ENCODE measurements around the gene C17orf107. TPM values are rescaled to one million over a fixed set of nuclear protein-coding genes. Genes with fewer than 3 reads are reported as not detected.

The C17orf107 gene
- total RNA-seq, 1 experiment from 2014 or later, result 2.1 TPM

DNA sequence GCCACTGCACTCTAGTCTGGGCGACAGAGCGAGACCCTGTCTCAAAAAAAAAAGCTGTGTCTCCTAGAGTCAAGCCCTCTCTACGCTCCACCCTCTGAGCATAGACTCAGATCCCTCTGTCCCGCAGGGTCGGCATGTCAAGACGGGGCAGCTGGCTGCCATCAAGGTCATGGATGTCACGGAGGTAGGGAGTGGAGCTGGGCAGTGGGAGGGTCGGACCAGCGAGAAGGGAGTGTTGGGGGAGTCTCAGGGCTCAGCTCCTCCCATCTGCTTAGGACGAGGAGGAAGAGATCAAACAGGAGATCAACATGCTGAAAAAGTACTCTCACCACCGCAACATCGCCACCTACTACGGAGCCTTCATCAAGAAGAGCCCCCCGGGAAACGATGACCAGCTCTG is 18.5 kb upstream of the C17orf107 start:
- no TSS peak for BruUV-seq (replicated peaks)
- CTCF ChIA-PET, result interaction anchor here (0.6 kb wide), 1 partner anchor 81 kb away, joined by 4 read pairs; no protein-coding TSS in a partner anchor
- H3K36me3 Mint-ChIP-seq (ENCODE audit: insufficient read depth, unreplicated experiment), result peaks cover 33% of the 10 kb centered on the region
- no peaks in the 10 kb centered on the region for H3K9me3 Mint-ChIP-seq (ENCODE audit: low read depth, unreplicated experiment)
- H3K27me3 Mint-ChIP-seq (ENCODE audit: unreplicated experiment), result no peaks in the 10 kb centered on the region
- H3K27ac Mint-ChIP-seq (ENCODE audit: unreplicated experiment), result no peak overlapping the region
- H3K4me1 Mint-ChIP-seq (ENCODE audit: low read depth, unreplicated experiment), result no peaks in the 10 kb centered on the region
- intact Hi-C loops (cut with micrococcal nuclease; ENCODE audit: unreplicated experiment), result loop anchor here (10.0 kb wide), 1 partner anchor 146 kb away; the partner anchor contains the start of genes CXCL16, MED11 and ZMYND15
- TF ChIP-seq, protein P1, sequence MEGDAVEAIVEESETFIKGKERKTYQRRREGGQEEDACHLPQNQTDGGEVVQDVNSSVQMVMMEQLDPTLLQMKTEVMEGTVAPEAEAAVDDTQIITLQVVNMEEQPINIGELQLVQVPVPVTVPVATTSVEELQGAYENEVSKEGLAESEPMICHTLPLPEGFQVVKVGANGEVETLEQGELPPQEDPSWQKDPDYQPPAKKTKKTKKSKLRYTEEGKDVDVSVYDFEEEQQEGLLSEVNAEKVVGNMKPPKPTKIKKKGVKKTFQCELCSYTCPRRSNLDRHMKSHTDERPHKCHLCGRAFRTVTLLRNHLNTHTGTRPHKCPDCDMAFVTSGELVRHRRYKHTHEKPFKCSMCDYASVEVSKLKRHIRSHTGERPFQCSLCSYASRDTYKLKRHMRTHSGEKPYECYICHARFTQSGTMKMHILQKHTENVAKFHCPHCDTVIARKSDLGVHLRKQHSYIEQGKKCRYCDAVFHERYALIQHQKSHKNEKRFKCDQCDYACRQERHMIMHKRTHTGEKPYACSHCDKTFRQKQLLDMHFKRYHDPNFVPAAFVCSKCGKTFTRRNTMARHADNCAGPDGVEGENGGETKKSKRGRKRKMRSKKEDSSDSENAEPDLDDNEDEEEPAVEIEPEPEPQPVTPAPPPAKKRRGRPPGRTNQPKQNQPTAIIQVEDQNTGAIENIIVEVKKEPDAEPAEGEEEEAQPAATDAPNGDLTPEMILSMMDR (IDR thresholded peaks at IDR 0.05; ENCODE audit: unreplicated experiment), result no peak
- H3K4me3 Mint-ChIP-seq (ENCODE audit: low read depth, unreplicated experiment), result no peak overlapping the region
- DNase-seq, result no peak

DNA sequence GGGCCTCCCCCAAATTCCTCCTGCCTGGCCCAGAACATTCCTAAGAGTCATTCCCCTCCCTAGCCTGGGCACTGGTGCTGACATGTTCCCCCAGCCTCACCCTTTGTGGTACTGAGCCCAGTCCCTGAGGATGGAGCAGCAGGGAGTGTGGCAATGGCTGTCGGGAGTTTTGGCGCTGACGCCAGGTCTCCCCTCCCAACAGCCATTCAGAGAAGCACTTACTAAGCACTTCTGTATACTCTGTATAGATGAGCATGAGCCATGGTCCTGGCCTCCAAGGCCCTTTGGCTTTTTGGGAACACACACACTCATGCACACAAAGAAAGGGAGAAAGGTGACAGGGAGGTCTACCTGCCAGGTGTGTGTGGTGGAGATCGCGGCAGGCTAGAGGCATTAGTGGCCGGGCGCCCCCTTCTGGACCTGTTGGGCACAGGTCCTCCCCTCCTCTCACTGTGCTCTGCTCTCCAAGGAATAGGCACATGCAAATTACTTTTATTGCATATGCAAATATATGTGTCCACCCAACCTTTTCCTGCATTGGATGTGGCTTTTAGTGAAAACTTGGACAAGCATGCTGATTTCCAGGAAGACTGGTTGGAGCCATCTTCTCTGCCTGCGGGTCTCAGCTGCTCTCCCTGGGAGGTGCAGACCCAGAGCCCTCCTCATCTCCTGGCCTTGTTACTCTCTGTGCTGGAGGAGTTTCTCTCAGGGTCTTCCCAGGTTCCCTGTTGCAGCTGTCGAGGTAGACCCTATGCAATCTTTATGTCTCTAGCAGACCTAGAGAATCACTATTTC is 17.4 kb upstream of the C17orf107 start:
- DNase-seq, result peak; percentile 78
- TF ChIP-seq, protein P1 (IDR thresholded peaks at IDR 0.05; ENCODE audit: unreplicated experiment), result peak; percentile 58
- H3K36me3 Mint-ChIP-seq (ENCODE audit: insufficient read depth, unreplicated experiment), result peaks cover 34% of the 10 kb centered on the region
- BruUV-seq (replicated peaks), result no TSS peak
- no peaks in the 10 kb centered on the region for H3K4me1 Mint-ChIP-seq (ENCODE audit: low read depth, unreplicated experiment)
- intact Hi-C loops (cut with micrococcal nuclease; ENCODE audit: unreplicated experiment), result loop anchor here (10.0 kb wide), 1 partner anchor 147 kb away; the partner anchor contains the start of genes CXCL16, MED11 and ZMYND15
- H3K4me3 Mint-ChIP-seq (ENCODE audit: low read depth, unreplicated experiment), result no peak overlapping the region
- no peak overlapping the region for H3K27ac Mint-ChIP-seq (ENCODE audit: unreplicated experiment)
- CTCF ChIA-PET, result interaction anchor here (0.5 to 1.1 kb wide), 2 partner anchors 13 to 93 kb away, joined by 4 to 5 read pairs; partner anchors contain the start of gene GLTPD2
- H3K27me3 Mint-ChIP-seq (ENCODE audit: unreplicated experiment), result no peaks in the 10 kb centered on the region
- H3K9me3 Mint-ChIP-seq (ENCODE audit: low read depth, unreplicated experiment), result no peaks in the 10 kb centered on the region

DNA sequence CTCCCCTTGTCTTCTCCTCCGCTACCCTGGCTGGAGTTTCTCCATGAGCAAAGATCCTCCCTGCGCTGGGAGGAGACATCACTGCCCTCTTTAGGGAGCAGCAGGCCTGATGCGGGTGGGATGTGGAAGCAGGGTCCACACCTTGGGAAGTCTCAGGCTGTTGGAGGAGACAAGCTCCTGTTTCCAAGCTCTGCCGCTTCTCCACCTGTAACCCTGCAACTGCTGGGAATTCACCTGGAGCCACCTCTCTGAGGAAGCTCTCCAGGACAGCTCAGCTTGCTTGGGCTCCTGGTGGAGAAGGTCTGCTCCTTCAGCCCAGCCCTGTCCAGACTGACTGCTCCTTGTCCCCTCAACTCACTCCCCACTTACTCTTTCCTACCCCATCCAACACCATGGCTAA is 14.8 kb upstream of the C17orf107 start:
- H3K4me1 Mint-ChIP-seq (ENCODE audit: low read depth, unreplicated experiment), result no peaks in the 10 kb centered on the region
- H3K4me3 Mint-ChIP-seq (ENCODE audit: low read depth, unreplicated experiment), result no peak overlapping the region
- no peaks in the 10 kb centered on the region for H3K27me3 Mint-ChIP-seq (ENCODE audit: unreplicated experiment)
- no peak for DNase-seq
- BruUV-seq (replicated peaks), result no TSS peak
- CTCF ChIA-PET, result interaction anchor here (0.7 kb wide), 1 partner anchor 21 kb away, joined by 3 read pairs; no protein-coding TSS in a partner anchor
- H3K9me3 Mint-ChIP-seq (ENCODE audit: low read depth, unreplicated experiment), result no peaks in the 10 kb centered on the region
- intact Hi-C loops (cut with micrococcal nuclease; ENCODE audit: unreplicated experiment), result loop anchor here (10.0 kb wide), 1 partner anchor 150 kb away; the partner anchor contains the start of genes CXCL16, MED11 and ZMYND15
- H3K36me3 Mint-ChIP-seq (ENCODE audit: insufficient read depth, unreplicated experiment), result peaks cover 42% of the 10 kb centered on the region
- TF ChIP-seq, protein P1 (IDR thresholded peaks at IDR 0.05; ENCODE audit: unreplicated experiment), result no peak
- no peak overlapping the region for H3K27ac Mint-ChIP-seq (ENCODE audit: unreplicated experiment)

DNA sequence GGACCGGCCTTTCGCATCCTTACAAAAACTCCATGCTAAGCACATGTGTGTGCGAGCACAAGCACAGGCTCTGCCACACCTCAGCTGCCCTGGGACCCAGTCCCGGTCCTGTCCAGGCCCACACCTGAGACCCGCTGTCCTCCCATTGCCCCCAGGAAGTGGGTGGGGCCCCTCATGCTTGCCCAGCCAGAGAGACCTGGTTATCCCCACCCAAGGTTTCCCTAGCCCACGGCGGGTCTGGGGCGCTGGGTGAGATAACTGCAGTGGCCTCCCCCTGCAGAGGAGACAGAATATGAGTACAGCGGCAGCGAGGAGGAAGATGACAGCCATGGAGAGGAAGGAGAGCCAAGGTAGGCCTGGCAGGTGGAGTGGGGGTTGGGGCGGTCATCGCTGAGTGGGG is 12.5 kb upstream of the C17orf107 start:
- Mint-ChIP-seq H3K36me3 (ENCODE audit: insufficient read depth, unreplicated experiment) (peaks cover 42% of the 10 kb centered on the region), H3K4me3 (ENCODE audit: low read depth, unreplicated experiment) (no peak overlapping the region), H3K27ac (ENCODE audit: unreplicated experiment) (no peak overlapping the region), H3K4me1 (ENCODE audit: low read depth, unreplicated experiment) (no peaks in the 10 kb centered on the region), H3K9me3 (ENCODE audit: low read depth, unreplicated experiment) (no peaks in the 10 kb centered on the region), H3K27me3 (ENCODE audit: unreplicated experiment) (no peaks in the 10 kb centered on the region)
- TF ChIP-seq, protein P1 (IDR thresholded peaks at IDR 0.05; ENCODE audit: unreplicated experiment), result no peak
- intact Hi-C loops (cut with micrococcal nuclease; ENCODE audit: unreplicated experiment), result loop anchor here (10.0 kb wide), 1 partner anchor 152 kb away; the partner anchor contains the start of genes CXCL16, MED11 and ZMYND15
- CTCF ChIA-PET, result no interaction called here
- DNase-seq, result no peak
- BruUV-seq (replicated peaks), result no TSS peak
